ENCODE results near the gene AGL.
"Not testable (repeated sequence)": the region's sequence is repeated elsewhere in the genome, so short reads cannot be mapped to it uniquely, and the experiment has no call there.

AGL gene

GRCh38 chr1:99934801-99935200 is 84.6 kb downstream of the AGL start:
- H3K4me3 ChIP-seq, result no peak overlapping the region

GRCh38 chr1:99935534-99935933 is 85.4 kb downstream of the AGL start:
- no peak overlapping the region for H3K27ac ChIP-seq
- H3K4me3 ChIP-seq, result no peak overlapping the region

More at GRCh38 chr1:99934801-99935200, 84.6 kb downstream of the AGL start:
- H3K27ac ChIP-seq, result no peak overlapping the region

DNA sequence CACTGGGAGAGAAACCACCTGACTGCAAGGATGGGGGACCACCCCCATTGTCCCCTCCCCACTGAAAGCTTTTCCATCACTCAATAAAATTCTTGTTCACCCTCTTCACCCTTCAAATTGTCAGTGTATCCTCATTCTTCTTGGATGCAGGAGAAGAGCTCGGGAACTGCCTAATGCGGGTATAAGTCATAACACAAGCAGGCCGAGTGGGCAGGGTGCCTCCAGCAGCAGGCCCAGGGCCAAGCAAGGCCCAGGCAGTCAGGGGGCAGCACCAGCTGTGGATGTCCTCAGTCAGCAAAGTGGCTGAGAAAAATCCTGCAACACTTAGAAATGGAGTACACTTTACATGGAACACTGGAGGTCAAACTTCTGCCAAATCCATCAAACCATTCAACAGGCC is 85.9 kb downstream of the AGL start:
- H3K4me3 ChIP-seq, result no peak overlapping the region
- no peak overlapping the region for H3K27ac ChIP-seq

DNA sequence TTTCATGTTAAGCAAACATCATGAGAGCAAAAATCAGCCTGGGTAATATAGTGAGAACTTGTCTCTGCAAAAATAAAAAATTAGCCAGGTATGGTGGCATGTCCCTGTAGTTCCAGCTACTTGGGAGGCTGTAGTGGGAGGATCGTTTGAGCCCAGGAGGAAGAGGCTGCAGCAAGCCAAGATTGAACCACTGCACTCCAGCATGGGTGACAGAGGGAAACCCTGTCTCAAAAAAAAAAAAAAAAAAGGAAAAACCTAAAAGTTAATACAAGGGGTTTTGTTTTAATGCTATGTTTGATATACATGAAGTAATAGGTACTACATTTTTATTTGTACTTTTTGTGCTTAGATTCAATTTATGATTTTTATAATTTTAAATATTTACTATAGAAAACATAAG is 92.6 kb downstream of the AGL start:
- no peak overlapping the region for H3K4me3 ChIP-seq
- peak overlapping the region in 3 of 21 experiments; percentile 6 to 28 (median 21) for H3K27ac ChIP-seq

GRCh38 chr1:99943223-99943794 is 93.1 kb downstream of the AGL start:
- H3K4me3 ChIP-seq, result no peak overlapping the region
- H3K27ac ChIP-seq, result peak overlapping the region in 4 of 21 experiments; percentile 6 to 34 (median 24)

GRCh38 chr1:99944192-99944591 is 94.0 kb downstream of the AGL start:
- no peak overlapping the region for H3K4me3 ChIP-seq
- peak overlapping the region in 1 of 21 experiments; percentile 21 for H3K27ac ChIP-seq

GRCh38 chr1:99945174-99945573 is 95.0 kb downstream of the AGL start:
- no peak overlapping the region for H3K27ac ChIP-seq
- no peak overlapping the region for H3K4me3 ChIP-seq

DNA sequence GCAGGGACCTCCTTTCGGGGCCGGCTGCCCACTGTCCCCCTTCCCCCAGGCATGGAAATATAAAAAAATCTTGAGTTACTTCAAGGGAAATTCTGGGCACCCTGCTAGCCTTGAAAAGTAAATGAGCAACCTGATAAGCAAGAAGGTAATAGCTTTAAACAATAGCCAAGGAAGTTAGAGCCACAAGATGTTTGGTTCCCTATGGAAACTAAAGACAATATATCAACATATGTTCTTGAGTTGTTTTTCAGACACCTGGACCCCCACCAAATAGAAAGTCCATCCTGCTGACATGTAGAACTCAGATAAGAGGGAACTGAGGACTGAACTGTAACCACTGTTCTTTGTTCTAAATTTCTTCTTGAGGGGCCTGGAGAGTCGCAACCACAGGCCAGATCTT is 100.3 kb downstream of the AGL start:
- H3K27ac ChIP-seq, result no peak overlapping the region
- no peak overlapping the region for H3K4me3 ChIP-seq

DNA sequence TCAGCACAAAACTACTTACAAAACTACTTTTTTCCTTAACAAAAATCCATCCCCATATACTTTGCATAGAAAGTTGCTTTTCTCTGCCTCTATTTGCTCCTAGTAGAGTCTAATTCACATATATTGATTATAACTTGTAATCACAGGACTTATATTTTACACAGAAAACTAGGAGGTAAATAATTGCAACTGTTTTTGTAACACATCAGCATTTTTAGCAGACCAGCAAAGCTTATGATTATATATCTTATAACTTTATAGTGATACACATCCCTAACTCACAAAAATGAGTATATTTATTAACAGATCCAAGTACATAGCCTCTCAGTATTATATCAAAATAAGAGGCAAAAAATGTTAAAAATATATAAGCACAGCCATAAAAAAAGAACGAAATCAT is 102.4 kb downstream of the AGL start:
- Histone ChIP-seq H3K27ac (no peak overlapping the region), H3K4me3 (no peak overlapping the region)

GRCh38 chr1:99955375-99955774 is 105.2 kb downstream of the AGL start:
- H3K27ac ChIP-seq, result no peak overlapping the region
- no peak overlapping the region for H3K4me3 ChIP-seq

GRCh38 chr1:99956755-99957154 is 106.6 kb downstream of the AGL start:
- Histone ChIP-seq H3K4me3 (no peak overlapping the region), H3K27ac (peak overlapping the region in 6 of 21 experiments; percentile 9 to 75 (median 42))

DNA sequence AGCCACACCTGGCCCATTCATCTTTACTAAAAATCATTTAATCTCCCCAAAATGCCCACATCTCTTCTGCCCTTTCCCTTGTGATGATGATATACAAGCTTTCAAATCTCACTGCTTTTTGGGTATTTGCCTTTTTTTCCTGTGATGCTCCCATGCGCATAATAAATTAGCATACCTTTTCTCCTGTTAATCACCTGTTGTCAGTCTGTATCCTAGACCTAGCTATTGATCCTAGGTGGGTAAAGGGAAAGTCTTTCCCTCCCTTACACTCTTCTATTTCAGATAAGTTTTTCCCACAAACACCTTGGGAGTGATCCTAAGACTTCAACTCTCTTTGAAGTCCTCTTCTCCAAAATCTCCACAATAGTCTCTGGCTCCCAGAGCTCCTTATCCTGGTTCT is 107.7 kb downstream of the AGL start:
- H3K27ac ChIP-seq, result peak overlapping the region in 1 of 21 experiments; percentile 29
- H3K4me3 ChIP-seq, result no peak overlapping the region

DNA sequence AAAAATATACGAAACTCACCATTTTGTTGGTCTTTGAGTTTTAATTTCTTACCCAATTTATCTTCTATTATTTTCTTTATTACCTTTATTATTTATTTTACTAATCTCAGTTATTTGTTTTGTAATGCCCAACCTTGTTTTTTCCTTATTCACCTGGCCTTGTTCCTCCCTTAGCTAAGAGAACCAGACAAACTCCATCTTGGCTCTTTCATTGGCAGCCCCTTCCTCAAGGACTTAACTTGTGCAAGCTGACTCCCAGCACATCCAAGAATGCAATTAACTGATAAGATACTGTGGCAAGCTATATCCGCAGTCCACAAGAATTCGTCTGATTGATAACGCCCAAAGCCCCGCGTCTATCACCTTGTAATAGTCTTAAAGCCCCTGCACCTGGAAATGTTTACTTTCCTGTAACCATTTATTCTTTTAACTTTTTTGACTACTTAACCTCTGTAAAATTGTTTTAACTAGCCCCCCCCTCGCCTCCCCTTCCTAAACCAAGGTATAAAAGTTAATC is 109.1 kb downstream of the AGL start:
- not testable (repeated sequence) for H3K4me3 ChIP-seq, H3K27ac ChIP-seq

- H3K4me3 ChIP-seq, H3K27ac ChIP-seq: not testable (repeated sequence)
These were observed 110.1 kb downstream of the AGL start for GRCh38 chr1:99960260-99960659.

- H3K4me3 ChIP-seq, result no peak overlapping the region
- no peak overlapping the region for H3K27ac ChIP-seq
These were observed 113.1 kb downstream of the AGL start for GRCh38 chr1:99963041-99963795.

DNA sequence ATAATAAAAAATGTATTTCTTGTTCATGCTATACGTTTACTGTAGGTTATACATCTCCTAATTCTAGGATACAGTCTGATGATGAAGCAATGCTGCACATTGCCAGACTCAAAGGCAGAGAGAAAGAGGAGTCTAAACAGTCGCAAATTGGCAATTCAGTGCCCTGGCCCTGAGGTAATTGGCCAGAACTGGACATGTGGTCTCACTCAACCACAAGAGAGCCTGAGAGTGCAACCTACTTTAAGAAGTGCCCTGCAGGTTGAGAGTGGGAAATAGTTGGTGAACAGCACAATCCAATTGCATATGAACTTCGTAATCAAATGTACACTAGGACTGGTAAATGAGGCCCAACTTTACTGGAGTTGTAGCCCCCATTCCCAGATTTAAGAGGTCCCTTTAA is 114.6 kb downstream of the AGL start:
- H3K4me3 ChIP-seq, result no peak overlapping the region

GRCh38 chr1:99965646-99966375 is 115.7 kb downstream of the AGL start:
- no peak overlapping the region for H3K4me3 ChIP-seq
- H3K27ac ChIP-seq, result no peak overlapping the region

More for the DNA sequence above, 114.6 kb downstream of the AGL start:
- H3K27ac ChIP-seq, result no peak overlapping the region

DNA sequence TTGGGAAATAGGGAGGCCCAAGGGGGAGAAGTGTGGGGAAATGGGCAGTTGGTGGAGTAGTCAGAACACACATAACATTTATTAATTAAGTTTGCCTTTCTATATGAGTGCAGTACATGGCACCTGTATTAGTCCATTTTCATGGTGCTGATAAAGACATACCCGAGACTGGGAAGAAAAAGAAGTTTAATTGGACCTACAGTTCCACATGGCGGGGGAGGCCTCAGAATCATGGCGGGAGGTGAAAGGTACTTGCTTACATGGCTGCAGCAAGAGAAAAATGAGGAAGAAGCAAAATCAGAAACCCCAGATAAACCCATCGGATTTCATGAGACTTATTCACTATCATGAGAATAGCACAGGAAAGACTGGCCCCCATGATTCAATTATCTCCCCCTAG is 118.1 kb downstream of the AGL start:
- no peak overlapping the region for H3K27ac ChIP-seq
- H3K4me3 ChIP-seq, result no peak overlapping the region

DNA sequence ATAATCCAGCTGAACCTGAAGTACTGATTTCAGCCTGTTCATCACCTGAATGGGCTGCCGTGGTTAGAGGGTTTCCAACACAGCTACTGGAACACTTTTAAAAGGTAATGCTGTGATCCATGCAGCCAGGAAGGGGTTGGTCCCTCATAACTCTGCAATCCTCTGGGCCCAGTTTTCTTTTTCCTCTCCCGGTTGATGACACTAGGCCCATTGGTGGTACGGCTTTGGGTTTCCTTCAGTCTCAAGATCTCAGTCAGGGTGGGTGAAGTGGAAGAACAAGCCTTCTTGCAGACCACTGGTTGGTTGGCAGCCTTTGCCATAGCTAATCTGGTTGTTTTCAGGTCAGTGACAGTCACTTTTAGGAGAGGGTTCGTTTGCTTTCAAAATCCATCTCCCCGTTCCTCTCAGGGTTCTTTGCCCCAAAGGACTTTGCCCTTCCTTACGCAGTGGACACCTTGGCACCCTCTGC is 119.1 kb downstream of the AGL start:
- peak overlapping the region; percentile 58 to 98 (median 90) for H3K4me3 ChIP-seq
- H3K27ac ChIP-seq, result peak overlapping the region in 20 of 21 experiments; percentile 59 to 94 (median 88)

All from skin epidermis (tissue), 12 donors.